Measurements from ENCODE around the gene HOTAIR.

DNA sequence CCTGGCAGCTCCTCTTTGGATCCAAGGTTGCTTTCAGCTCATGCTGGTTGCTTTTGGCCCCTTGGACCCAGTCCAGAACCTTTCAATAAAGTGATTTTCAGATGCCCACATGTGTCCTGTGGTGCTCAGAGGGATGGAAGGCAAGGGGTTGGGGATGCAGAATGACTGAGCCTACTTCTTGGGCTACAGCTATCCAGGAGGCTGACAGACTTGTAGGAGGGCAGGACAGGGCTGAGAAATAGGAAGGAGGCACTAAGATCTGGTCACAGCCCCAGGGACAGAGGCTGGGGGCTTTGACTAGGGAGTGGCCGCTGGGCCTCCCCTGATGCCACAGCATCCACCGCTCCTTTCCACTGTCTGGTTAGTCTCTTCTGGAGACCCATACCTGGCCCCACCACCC is 3.1 kb downstream of the HOTAIR start:
- TF ChIP-seq, protein P1, sequence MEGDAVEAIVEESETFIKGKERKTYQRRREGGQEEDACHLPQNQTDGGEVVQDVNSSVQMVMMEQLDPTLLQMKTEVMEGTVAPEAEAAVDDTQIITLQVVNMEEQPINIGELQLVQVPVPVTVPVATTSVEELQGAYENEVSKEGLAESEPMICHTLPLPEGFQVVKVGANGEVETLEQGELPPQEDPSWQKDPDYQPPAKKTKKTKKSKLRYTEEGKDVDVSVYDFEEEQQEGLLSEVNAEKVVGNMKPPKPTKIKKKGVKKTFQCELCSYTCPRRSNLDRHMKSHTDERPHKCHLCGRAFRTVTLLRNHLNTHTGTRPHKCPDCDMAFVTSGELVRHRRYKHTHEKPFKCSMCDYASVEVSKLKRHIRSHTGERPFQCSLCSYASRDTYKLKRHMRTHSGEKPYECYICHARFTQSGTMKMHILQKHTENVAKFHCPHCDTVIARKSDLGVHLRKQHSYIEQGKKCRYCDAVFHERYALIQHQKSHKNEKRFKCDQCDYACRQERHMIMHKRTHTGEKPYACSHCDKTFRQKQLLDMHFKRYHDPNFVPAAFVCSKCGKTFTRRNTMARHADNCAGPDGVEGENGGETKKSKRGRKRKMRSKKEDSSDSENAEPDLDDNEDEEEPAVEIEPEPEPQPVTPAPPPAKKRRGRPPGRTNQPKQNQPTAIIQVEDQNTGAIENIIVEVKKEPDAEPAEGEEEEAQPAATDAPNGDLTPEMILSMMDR (conservative IDR thresholded peaks at IDR 0.05): no peak
- TF ChIP-seq ZFX (IDR thresholded peaks at IDR 0.05): no peak
